Esophagus muscularis mucosa (tissue), 4 donors: ENCODE results near the gene IFT22. TPM values are rescaled to one million over a fixed set of nuclear protein-coding genes. Genes with fewer than 3 reads are reported as not detected.

Experiments used
- DNase-seq: peaks from one replicate; pipeline ENCODE4 v3.0.0-alpha.2; 2017; ENCODE audit errors: extremely low spot score
- H3K27ac ChIP-seq, 4 donors: fragments of 200-600 bp; sonication (generic); replicated peaks in 1 of 4; 1 replicate in 3 of 4; 2 replicates in 1 of 4; pipeline ENCODE4 v1.5.1; 2016 to 2019; ENCODE audit warnings: mild to moderate bottlenecking in 1 of 4
- H3K27me3 ChIP-seq, 4 donors: fragments of 200-600 bp; sonication (generic); one replicate each; pipeline versions ENCODE4 v1.5.1 to v1.6.0; 2016 to 2019
- H3K36me3 ChIP-seq, 4 donors: fragments of 200-600 bp; sonication (generic); one replicate each; pipeline ENCODE4 v1.5.1; 2016 to 2019
- H3K4me1 ChIP-seq, 4 donors: fragments of 200-600 bp; sonication (generic); one replicate each; pipeline ENCODE4 v1.5.1; 2016 to 2019
- H3K4me3 ChIP-seq, 4 donors: fragments of 200-600 bp; sonication (generic); 1 replicate in 2 of 4; 2 replicates in 2 of 4; pipeline ENCODE4 v1.5.1; 2016 to 2019; ENCODE audit warnings: mild to moderate bottlenecking in 4 of 4, moderate library complexity in 1 of 4
- H3K9me3 ChIP-seq, 4 donors: fragments of 200-600 bp; sonication (generic); 1 replicate in 3 of 4; 2 replicates in 1 of 4; pipeline ENCODE4 v1.5.1; 2016 to 2019
- CTCF ChIP-seq, 3 experiments: fragments of 200-600 bp in 2 of 3; fragments of 450-650 bp in 1 of 3; sonication (generic) in 2 of 3; IDR thresholded peaks; one replicate each; pipeline ENCODE4 v1.5.1; 2017 to 2019; ENCODE audit warnings: antibody characterized with exemption in 3 of 3, mild to moderate bottlenecking in 2 of 3, moderate library complexity in 1 of 3
- EP300 ChIP-seq: sonication (generic); formaldehyde crosslinking; IDR thresholded peaks from one replicate; pipeline ENCODE4 v1.6.1; 2017; ENCODE audit warnings: antibody characterized with exemption
- POLR2A ChIP-seq: fragments of 450-650 bp; IDR thresholded peaks from one replicate; pipeline ENCODE4 v1.6.1; 2017; ENCODE audit warnings: antibody characterized with exemption, moderate library complexity, mild to moderate bottlenecking, low read depth
- POLR2AphosphoS5 ChIP-seq, 2 donors: sonication (generic); formaldehyde crosslinking; IDR thresholded peaks; one replicate each; pipeline ENCODE4 v1.6.1; 2017; ENCODE audit warnings: antibody characterized with exemption in 2 of 2
- WGBS: methylation state at CpG from one replicate; pipeline ENCODE4 v1.1.5; 2018; 5-methylcytosine and 5-hydroxymethylcytosine counted together
- intact Hi-C: fragments of 100-400 bp; cut with DNase I; formaldehyde crosslinking; loops from one replicate; pipeline ENCODE4 v1.15.1; 2023
- total RNA-seq, 4 donors: library from RNA; depleted of rRNA; stranded (reverse); fragments of >200 nt; gene quantifications; one replicate each; pipeline versions ENCODE4 v1.1.0 to v1.2.1, GENCODE V29; 2016

Gene IFT22
- total RNA-seq, 4 donors from 2014 or later: 25.2 to 33.1 (median 28.5) TPM

- Histone ChIP-seq H3K9me3 (peaks cover 0 to 37% (median 22%) of the 10 kb centered on the region in 4 donors), H3K4me1 (peaks cover 0 to 25% (median 15%) of the 10 kb centered on the region in 4 donors), H3K36me3 (no peaks in the 10 kb centered on the region), H3K27ac (no peak overlapping the region), H3K27me3 (peaks cover 0 to 99% (median 69%) of the 10 kb centered on the region in 4 donors), H3K4me3 (peak overlapping the region; percentile 3 to 28 (median 24))
- WGBS: 3% methylated on average over 10 of the region's 37 CpGs
- DNase-seq: no peak
- intact Hi-C loops: no loop called here
- TF ChIP-seq EP300: no peak
- no peak for TF ChIP-seq POLR2A
- TF ChIP-seq POLR2AphosphoS5 (IDR thresholded peaks at IDR 0.05): no peak
- TF ChIP-seq CTCF (IDR thresholded peaks at IDR 0.05): no peak
Measured at GRCh38 chr7:101302641-101303101, 18.9 kb downstream of the IFT22 start.

- intact Hi-C loops: no loop called here
- Histone ChIP-seq H3K9me3 (peaks cover 0 to 37% (median 22%) of the 10 kb centered on the region in 4 donors), H3K27me3 (peaks cover 0 to 99% (median 64%) of the 10 kb centered on the region in 4 donors), H3K4me3 (no peak overlapping the region), H3K27ac (no peak overlapping the region), H3K4me1 (peaks cover 0 to 22% (median 15%) of the 10 kb centered on the region in 4 donors), H3K36me3 (no peaks in the 10 kb centered on the region)
- WGBS: 61% methylated on average over 13 of the region's 16 CpGs
- TF ChIP-seq POLR2A (no peak), CTCF (IDR thresholded peaks at IDR 0.05) (no peak), EP300 (no peak), POLR2AphosphoS5 (IDR thresholded peaks at IDR 0.05) (no peak)
- DNase-seq: no peak
Measured at GRCh38 chr7:101300465-101301376, 20.9 kb downstream of the IFT22 start.

- 5% methylated on average over 14 of the region's 72 CpGs for WGBS
- intact Hi-C loops: no loop called here
- Histone ChIP-seq H3K4me1 (peaks cover 0 to 22% (median 15%) of the 10 kb centered on the region in 4 donors), H3K4me3 (no peak overlapping the region), H3K36me3 (no peaks in the 10 kb centered on the region), H3K27ac (no peak overlapping the region), H3K9me3 (peaks cover 0 to 37% (median 22%) of the 10 kb centered on the region in 4 donors), H3K27me3 (peaks cover 0 to 99% (median 61%) of the 10 kb centered on the region in 4 donors)
- TF ChIP-seq CTCF (IDR thresholded peaks at IDR 0.05): no peak
- no peak for TF ChIP-seq POLR2A
- no peak for TF ChIP-seq EP300
- no peak for DNase-seq
Measured at GRCh38 chr7:101299511-101300464, 21.8 kb downstream of the IFT22 start.

GRCh38 chr7:101294832-101295121 is 26.8 kb downstream of the IFT22 start:
- peaks cover 0 to 98% (median 28%) of the 10 kb centered on the region in 4 donors for H3K27me3 ChIP-seq
- H3K36me3 ChIP-seq: no peaks in the 10 kb centered on the region
- WGBS: 74% methylated on average over 8 of the region's 8 CpGs
- H3K9me3 ChIP-seq: peaks cover 0 to under 1% (median 0%) of the 10 kb centered on the region in 4 donors
- H3K4me1 ChIP-seq: peaks cover 0 to 12% (median 7%) of the 10 kb centered on the region in 4 donors
- intact Hi-C loops: no loop called here
- H3K4me3 ChIP-seq: no peak overlapping the region
- H3K27ac ChIP-seq: no peak overlapping the region
- no peak for DNase-seq
- TF ChIP-seq EP300 (no peak), POLR2A (no peak), POLR2AphosphoS5 (IDR thresholded peaks at IDR 0.05) (no peak), CTCF (IDR thresholded peaks at IDR 0.05) (no peak)
